Ascending aorta (tissue), 2 donors: Measurements from ENCODE around the gene SLC35E1. TPM values are rescaled to one million over a fixed set of nuclear protein-coding genes. Genes with fewer than 3 reads are reported as not detected.

Experiments
- DNase-seq, 2 donors: peaks; one replicate each; pipeline ENCODE4 v3.0.0-alpha.2; 2019; ENCODE audit warnings: low spot score in 2 of 2
- H3K27ac ChIP-seq, 2 donors: fragments of 200-600 bp; sonication (generic); one replicate each; pipeline ENCODE4 v1.5.1; 2016 to 2017; ENCODE audit warnings: mild to moderate bottlenecking in 1 of 2
- H3K27me3 ChIP-seq: fragments of 200-600 bp; sonication (generic); one replicate; pipeline ENCODE4 v1.5.1; 2017
- H3K36me3 ChIP-seq, 2 donors: fragments of 200-600 bp; sonication (generic); one replicate each; pipeline ENCODE4 v1.5.1; 2016
- H3K4me1 ChIP-seq, 2 donors: fragments of 200-600 bp; sonication (generic); one replicate each; pipeline ENCODE4 v1.5.1; 2016 to 2017; ENCODE audit warnings: mild to moderate bottlenecking in 1 of 2
- H3K4me3 ChIP-seq, 2 donors: fragments of 200-600 bp; sonication (generic); one replicate each; pipeline ENCODE4 v1.5.1; 2016 to 2017; ENCODE audit warnings: mild to moderate bottlenecking in 1 of 2
- H3K9me3 ChIP-seq, 2 donors: fragments of 200-600 bp; sonication (generic); one replicate each; pipeline ENCODE4 v1.5.1; 2016
- CTCF ChIP-seq, 3 experiments: fragments of 200-600 bp in 2 of 3; fragments of 450-650 bp in 1 of 3; sonication (generic) in 2 of 3; IDR thresholded peaks; one replicate each; pipeline ENCODE4 v1.5.1; 2016 to 2019; ENCODE audit warnings: antibody characterized with exemption in 3 of 3, mild to moderate bottlenecking in 1 of 3, moderate library complexity in 1 of 3
- intact Hi-C: fragments of 100-400 bp; cut with DNase I; formaldehyde crosslinking; loops from one replicate; pipeline ENCODE4 v1.15.1; 2023
- total RNA-seq: library from RNA; depleted of rRNA; stranded (reverse); fragments of >200 nt; gene quantifications from one replicate; pipeline ENCODE4 v1.1.0, GENCODE V29; 2016

Gene SLC35E1
- total RNA-seq, 1 donor from 2014 or later, result 56.3 TPM

GRCh38 chr19:16604615-16605014 lies 32.4 kb upstream of the SLC35E1 start:
- no peak for TF ChIP-seq CTCF (IDR thresholded peaks at IDR 0.05)
- peaks cover 3 to 10% of the 10 kb centered on the region in 2 donors for H3K4me1 ChIP-seq
- no peaks in the 10 kb centered on the region for H3K36me3 ChIP-seq
- no peak overlapping the region for H3K27ac ChIP-seq
- no peaks in the 10 kb centered on the region for H3K27me3 ChIP-seq
- intact Hi-C loops, result no loop called here
- DNase-seq, result no peak
- H3K9me3 ChIP-seq, result no peaks in the 10 kb centered on the region
- H3K4me3 ChIP-seq, result no peak overlapping the region

GRCh38 chr19:16603090-16603489 lies 30.9 kb upstream of the SLC35E1 start:
- Histone ChIP-seq H3K4me1 (peaks cover 0 to 10% of the 10 kb centered on the region in 2 donors), H3K27ac (no peak overlapping the region), H3K27me3 (no peaks in the 10 kb centered on the region), H3K36me3 (no peaks in the 10 kb centered on the region), H3K4me3 (no peak overlapping the region), H3K9me3 (no peaks in the 10 kb centered on the region)
- intact Hi-C loops, result no loop called here
- TF ChIP-seq CTCF (IDR thresholded peaks at IDR 0.05), result no peak
- no peak for DNase-seq

- H3K36me3 ChIP-seq, result no peaks in the 10 kb centered on the region
- H3K27ac ChIP-seq, result no peak overlapping the region
- H3K9me3 ChIP-seq, result no peaks in the 10 kb centered on the region
- H3K4me1 ChIP-seq, result peaks cover 0 to 5% of the 10 kb centered on the region in 2 donors
- no peaks in the 10 kb centered on the region for H3K27me3 ChIP-seq
- no peak for DNase-seq
- TF ChIP-seq CTCF (IDR thresholded peaks at IDR 0.05), result no peak
- intact Hi-C loops, result no loop called here
- no peak overlapping the region for H3K4me3 ChIP-seq
These were observed 29.3 kb upstream of the SLC35E1 start for GRCh38 chr19:16601378-16602052.

- DNase-seq, result no peak
- Histone ChIP-seq H3K27ac (no peak overlapping the region), H3K36me3 (no peaks in the 10 kb centered on the region), H3K27me3 (no peaks in the 10 kb centered on the region), H3K4me3 (no peak overlapping the region), H3K4me1 (peaks cover 0 to 2% of the 10 kb centered on the region in 2 donors), H3K9me3 (no peaks in the 10 kb centered on the region)
- intact Hi-C loops, result no loop called here
- TF ChIP-seq CTCF (IDR thresholded peaks at IDR 0.05), result no peak
These were observed 28.6 kb upstream of the SLC35E1 start for GRCh38 chr19:16600824-16601223.

GRCh38 chr19:16599655-16600346 lies 27.6 kb upstream of the SLC35E1 start:
- H3K36me3 ChIP-seq, result no peaks in the 10 kb centered on the region
- H3K4me1 ChIP-seq, result peaks cover 0 to 2% of the 10 kb centered on the region in 2 donors
- TF ChIP-seq CTCF (IDR thresholded peaks at IDR 0.05), result no peak
- H3K9me3 ChIP-seq, result no peaks in the 10 kb centered on the region
- no peak overlapping the region for H3K4me3 ChIP-seq
- intact Hi-C loops, result no loop called here
- no peaks in the 10 kb centered on the region for H3K27me3 ChIP-seq
- no peak overlapping the region for H3K27ac ChIP-seq
- DNase-seq, result no peak
